Transverse colon (tissue), 4 donors: ENCODE measurements around the gene CD300C. TPM values are rescaled to one million over a fixed set of nuclear protein-coding genes. Genes with fewer than 3 reads are reported as not detected.

Source experiments
- DNase-seq: peaks from one replicate; pipeline ENCODE4 v3.0.0-alpha.2; 2019
- H3K27ac ChIP-seq, 4 donors: fragments of 200-600 bp; sonication (generic); 2 replicates each; pipeline ENCODE4 v1.5.1; 2016 to 2018; ENCODE audit warnings: inconsistent platforms in 4 of 4
- H3K27me3 ChIP-seq: fragments of 200-600 bp; sonication (generic); 2 replicates; pipeline ENCODE4 v1.5.1; 2017; ENCODE audit warnings: inconsistent platforms
- H3K36me3 ChIP-seq, 4 donors: fragments of 200-600 bp; sonication (generic); 2 replicates each; pipeline ENCODE4 v1.5.1; 2017 to 2019; ENCODE audit warnings: inconsistent platforms in 4 of 4
- H3K4me1 ChIP-seq, 4 donors: fragments of 200-600 bp; sonication (generic); 2 replicates each; pipeline ENCODE4 v1.5.1; 2017 to 2020; ENCODE audit warnings: inconsistent platforms in 4 of 4
- H3K4me3 ChIP-seq, 4 donors: fragments of 200-600 bp; sonication (generic); 1 replicate in 1 of 4; 2 replicates in 3 of 4; pipeline versions ENCODE4 v1.5.1 to v1.6.1; 2017 to 2019; ENCODE audit warnings: inconsistent platforms in 4 of 4
- H3K9me3 ChIP-seq, 2 donors: fragments of 200-600 bp; sonication (generic); 2 replicates each; pipeline ENCODE4 v1.5.1; 2017 to 2019; ENCODE audit warnings: inconsistent platforms in 2 of 2
- CTCF ChIP-seq, 5 experiments: fragments of 200-600 bp in 3 of 5; fragments of 450-650 bp in 2 of 5; sonication (generic) in 3 of 5; IDR thresholded peaks; 1 replicate in 2 of 5; 2 replicates in 3 of 5; pipeline ENCODE4 v1.5.1; 2016 to 2017; ENCODE audit warnings: antibody characterized with exemption in 5 of 5, inconsistent platforms in 3 of 5, mild to moderate bottlenecking in 2 of 5, moderate library complexity in 1 of 5
- EP300 ChIP-seq: sonication (generic); formaldehyde crosslinking; IDR thresholded peaks from one replicate; pipeline ENCODE4 v1.6.1; 2017; ENCODE audit warnings: antibody characterized with exemption, low read depth
- POLR2A ChIP-seq: fragments of 450-650 bp; IDR thresholded peaks from one replicate; pipeline ENCODE4 v1.6.1; 2016; ENCODE audit warnings: antibody characterized with exemption, mild to moderate bottlenecking, moderate library complexity
- POLR2AphosphoS5 ChIP-seq, 3 donors: sonication (generic); formaldehyde crosslinking; IDR thresholded peaks; one replicate each; pipeline ENCODE4 v1.6.1; 2016; ENCODE audit warnings: antibody characterized with exemption in 3 of 3
- WGBS, 2 donors: methylation state at CpG; one replicate each; pipeline ENCODE4 v1.1.5; 2018; ENCODE audit warnings: low coverage in 1 of 2; 5-methylcytosine and 5-hydroxymethylcytosine counted together
- in situ Hi-C, 4 donors: fragments of 200-750 bp; cut with MboI; loops; one replicate each; pipeline versions ENCODE4 v1.15.0 to v1.15.1; 2017; ENCODE audit warnings: low sequenced_read_pairs in 3 of 4, low pct_ligation_motif_present in 1 of 4, low pct_unique_long_range_greater_than_20kb in 1 of 4
- intact Hi-C: fragments of 100-400 bp; cut with DNase I; formaldehyde crosslinking; loops from one replicate; pipeline ENCODE4 v1.15.1; 2023; ENCODE audit warnings: low total_unique reads
- total RNA-seq, 4 donors: library from RNA; depleted of rRNA; stranded (reverse); fragments of >200 nt; gene quantifications; one replicate each; pipeline ENCODE4 v1.1.0, GENCODE V29; 2016

The CD300C gene
- total RNA-seq, 4 donors from 2014 or later = 0.27 to 5.2 (median 0.32) TPM; not detected in 1

GRCh38 chr17:74527081-74527480 is 18.8 kb downstream of the CD300C start:
- no peak for DNase-seq
- no peak overlapping the region for H3K4me3 ChIP-seq
- in situ Hi-C loops (no loop called here), intact Hi-C loops (no loop called here)
- no peak for TF ChIP-seq EP300
- no peak for TF ChIP-seq POLR2A
- no peak for TF ChIP-seq CTCF (IDR thresholded peaks at IDR 0.05)
- no peak for TF ChIP-seq POLR2AphosphoS5 (IDR thresholded peaks at IDR 0.05)
- WGBS, 2 donors = 87% methylated on average over 5 of the region's 5 CpGs; no CpG with 5 or more reads in 1 of the 2 donors
- no peak overlapping the region for H3K27ac ChIP-seq
- H3K36me3 ChIP-seq = no peaks in the 10 kb centered on the region
- no peaks in the 10 kb centered on the region for H3K4me1 ChIP-seq
- no peaks in the 10 kb centered on the region for H3K27me3 ChIP-seq
- no peaks in the 10 kb centered on the region for H3K9me3 ChIP-seq

GRCh38 chr17:74526681-74527080 is 19.2 kb downstream of the CD300C start:
- in situ Hi-C loops = no loop called here
- Histone ChIP-seq H3K9me3 (no peaks in the 10 kb centered on the region), H3K36me3 (no peaks in the 10 kb centered on the region), H3K27me3 (no peaks in the 10 kb centered on the region), H3K4me3 (no peak overlapping the region), H3K4me1 (no peaks in the 10 kb centered on the region), H3K27ac (no peak overlapping the region)
- TF ChIP-seq POLR2A (no peak), POLR2AphosphoS5 (IDR thresholded peaks at IDR 0.05) (no peak), EP300 (no peak), CTCF (IDR thresholded peaks at IDR 0.05) (no peak)
- no peak for DNase-seq
- WGBS, 2 donors = 40 to 54% methylated on average over 1 to 3 of the region's 3 CpGs
- intact Hi-C loops = no loop called here

- no peak overlapping the region for H3K4me3 ChIP-seq
- in situ Hi-C loops (no loop called here), intact Hi-C loops (no loop called here)
- no peaks in the 10 kb centered on the region for H3K9me3 ChIP-seq
- DNase-seq = no peak
- no peak overlapping the region for H3K27ac ChIP-seq
- H3K4me1 ChIP-seq = no peaks in the 10 kb centered on the region
- WGBS, 2 donors = 83 to 85% methylated on average over 2 to 14 of the region's 14 CpGs
- H3K27me3 ChIP-seq = no peaks in the 10 kb centered on the region
- H3K36me3 ChIP-seq = no peaks in the 10 kb centered on the region
- TF ChIP-seq CTCF (IDR thresholded peaks at IDR 0.05) (no peak), POLR2AphosphoS5 (IDR thresholded peaks at IDR 0.05) (no peak), POLR2A (no peak), EP300 (no peak)
Observed at GRCh38 chr17:74525781-74526288, 20.1 kb downstream of the CD300C start.

GRCh38 chr17:74525465-74525725 is 20.5 kb downstream of the CD300C start:
- no peak for DNase-seq
- H3K4me3 ChIP-seq = no peak overlapping the region
- in situ Hi-C loops = no loop called here
- no peaks in the 10 kb centered on the region for H3K9me3 ChIP-seq
- H3K4me1 ChIP-seq = no peaks in the 10 kb centered on the region
- no peaks in the 10 kb centered on the region for H3K27me3 ChIP-seq
- no peak overlapping the region for H3K27ac ChIP-seq
- intact Hi-C loops = no loop called here
- TF ChIP-seq EP300 (no peak), POLR2AphosphoS5 (IDR thresholded peaks at IDR 0.05) (no peak), POLR2A (no peak), CTCF (IDR thresholded peaks at IDR 0.05) (no peak)
- 100% methylated on average over 1 of the region's 1 CpG for WGBS, 2 donors
- H3K36me3 ChIP-seq = no peaks in the 10 kb centered on the region
